T-helper 17 cell (primary cell): ENCODE data around the gene STBD1. TPM values are rescaled to one million over a fixed set of nuclear protein-coding genes. Genes with fewer than 3 reads are reported as not detected.
"Not testable (repeated sequence)": the region's sequence is repeated elsewhere in the genome, so short reads cannot be mapped to it uniquely, and the experiment has no call there.

Source experiments
- ATAC-seq: fragments of 150-1000 bp; cut with Tn5 transposase; 2 replicates; pipeline ENCODE4 v1.10.0; 2021; ENCODE audit warnings: mild to moderate bottlenecking, moderate library complexity
- DNase-seq, 3 donors: peaks; one replicate each; pipeline versions ENCODE4 v3.0.0 to v3.0.0-alpha.2; 2020 to 2021
- H3K9me3 ChIP-seq: one replicate; pipeline ENCODE4 v1.7.0; 2013; ENCODE audit warnings: low read length, mild to moderate bottlenecking; ENCODE audit not compliant: control insufficient read depth, poor library complexity, severe bottlenecking
- H3K27ac Mint-ChIP-seq: one replicate; pipeline ENCODE4 v1.8.0; 2022; ENCODE audit warnings: mild to moderate bottlenecking, moderate library complexity, mixed read lengths
- H3K27me3 Mint-ChIP-seq: one replicate; pipeline ENCODE4 v1.8.0; 2022; ENCODE audit warnings: mixed read lengths
- H3K36me3 Mint-ChIP-seq: one replicate; pipeline ENCODE4 v1.8.0; 2022; ENCODE audit warnings: low read depth, mixed read lengths
- H3K4me1 Mint-ChIP-seq: one replicate; pipeline ENCODE4 v1.8.0; 2022; ENCODE audit warnings: mild to moderate bottlenecking, mixed read lengths
- H3K4me3 Mint-ChIP-seq: one replicate; pipeline ENCODE4 v1.8.0; 2022; ENCODE audit warnings: mild to moderate bottlenecking, moderate library complexity, mixed read lengths
- total RNA-seq, 4 donors: library from RNA in 2 of 4; stranded (reverse) in 2 of 4; gene quantifications; one replicate each; pipeline ENCODE4 v1.2.3 and lab custom pipeline; 2022 to 2026

The STBD1 gene
- total RNA-seq, 2 donors from 2014 or later = 0.15 to 0.16 TPM

DNA sequence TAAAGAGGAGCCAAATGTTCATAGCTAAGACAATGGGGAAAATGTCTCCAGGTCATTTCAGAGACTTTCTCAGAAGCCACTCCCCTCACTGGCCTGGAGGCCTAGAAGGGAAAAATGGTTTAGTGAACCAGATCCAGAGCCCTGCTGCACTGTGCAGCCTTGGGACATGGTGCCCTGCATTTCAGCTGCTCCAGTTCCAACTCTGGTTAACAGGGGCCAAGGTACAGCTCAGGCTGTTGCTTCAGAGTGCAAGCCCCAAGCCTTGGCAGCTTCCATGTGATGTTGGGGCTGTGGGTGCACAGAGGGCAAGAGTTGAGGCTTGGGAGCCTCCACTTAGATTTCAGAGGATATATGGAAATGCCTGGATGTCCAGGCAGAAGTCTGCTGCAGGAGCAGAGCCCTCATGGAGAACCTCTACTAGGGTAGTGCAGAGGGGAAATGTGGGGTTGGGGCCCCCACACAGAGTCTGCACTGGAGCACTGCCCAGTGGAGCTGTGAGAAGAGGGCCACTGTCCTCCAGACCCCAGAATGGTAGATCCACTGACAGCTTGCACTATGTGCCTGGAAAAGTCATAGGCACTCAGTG, 53.4 kb downstream of the STBD1 start:
- H3K4me1 Mint-ChIP-seq, H3K9me3 ChIP-seq, H3K27ac Mint-ChIP-seq, H3K36me3 Mint-ChIP-seq, H3K4me3 Mint-ChIP-seq, DNase-seq, ATAC-seq: not testable (repeated sequence)
- H3K27me3 Mint-ChIP-seq = peaks cover 11% of the 10 kb centered on the region

Other genes starting within 250 kb of the STBD1 start
- gene ART3, start 232.0 kb upstream of the STBD1 start, total RNA-seq = not detected
- 10 to 100 TPM; 63.2 to 93.1 TPM for gene NUP54, start 158.3 kb upstream of the STBD1 start, total RNA-seq
- 10 to 100 TPM; 27.5 to 28.6 TPM for gene SCARB2, start 92.9 kb upstream of the STBD1 start, total RNA-seq
- under 1 TPM in 1 of 2 donors, not detected in 1; 0.72 TPM for gene FAM47E, start 55.0 kb upstream of the STBD1 start, total RNA-seq
- gene CCDC158, start 114.4 kb downstream of the STBD1 start, total RNA-seq = not detected
- not detected for gene SHROOM3, start 128.5 kb downstream of the STBD1 start, total RNA-seq